M059J (cell line): Measurements from ENCODE around the gene WRNIP1. TPM values are rescaled to one million over a fixed set of nuclear protein-coding genes. Genes with fewer than 3 reads are reported as not detected.

ENCODE experiments used
- DNase-seq: peaks from one replicate; pipeline ENCODE4 v3.0.0-alpha.2; 2012; ENCODE audit warnings: low read depth
- total RNA-seq: library from RNA; depleted of rRNA; stranded (reverse); fragments of >200 nt; shearing (Covaris generic); gene quantifications from 2 replicates; pipeline ENCODE4 v1.2.3, GENCODE V29; 2014

Gene WRNIP1
- total RNA-seq, 1 experiment from 2014 or later: 103 TPM

DNA sequence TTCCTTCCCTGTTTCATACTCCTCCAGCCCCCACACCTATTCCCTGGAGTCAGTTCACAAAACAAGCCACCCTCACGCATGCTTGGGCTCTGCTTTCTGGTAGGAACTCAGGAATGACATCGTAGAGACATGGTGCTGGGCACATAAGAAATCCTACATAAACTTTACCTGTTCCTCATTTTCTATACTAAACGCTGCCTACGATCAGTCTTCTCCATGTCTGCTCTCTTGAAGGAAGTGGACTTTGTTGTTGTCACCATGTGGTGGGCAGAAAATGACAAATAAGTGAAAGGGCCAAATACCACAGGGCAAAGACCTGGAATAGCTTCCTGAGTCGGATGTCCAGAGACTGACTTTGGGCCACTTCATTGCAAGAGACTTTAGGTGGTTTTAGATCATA lies 24.6 kb upstream of the WRNIP1 start:
- no peak for DNase-seq

DNA sequence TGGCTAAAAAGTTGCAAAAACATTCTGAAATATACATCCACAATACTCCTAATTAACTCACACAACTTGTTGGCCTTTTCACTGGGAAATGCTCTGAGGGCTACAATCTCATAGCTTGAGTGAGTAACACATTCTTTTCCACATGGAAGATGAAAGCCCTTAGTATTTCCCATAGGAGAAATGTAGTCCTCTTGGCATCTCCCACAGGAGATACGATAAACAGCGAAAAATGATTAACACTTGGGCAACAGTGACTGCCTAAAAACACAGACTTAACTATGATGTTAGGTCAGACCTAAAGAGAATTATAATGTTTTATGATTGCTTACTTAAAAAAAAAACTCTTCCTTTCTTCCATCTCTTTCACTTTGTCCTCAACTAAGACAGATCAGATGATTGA lies 23.4 kb upstream of the WRNIP1 start:
- no peak for DNase-seq

DNA sequence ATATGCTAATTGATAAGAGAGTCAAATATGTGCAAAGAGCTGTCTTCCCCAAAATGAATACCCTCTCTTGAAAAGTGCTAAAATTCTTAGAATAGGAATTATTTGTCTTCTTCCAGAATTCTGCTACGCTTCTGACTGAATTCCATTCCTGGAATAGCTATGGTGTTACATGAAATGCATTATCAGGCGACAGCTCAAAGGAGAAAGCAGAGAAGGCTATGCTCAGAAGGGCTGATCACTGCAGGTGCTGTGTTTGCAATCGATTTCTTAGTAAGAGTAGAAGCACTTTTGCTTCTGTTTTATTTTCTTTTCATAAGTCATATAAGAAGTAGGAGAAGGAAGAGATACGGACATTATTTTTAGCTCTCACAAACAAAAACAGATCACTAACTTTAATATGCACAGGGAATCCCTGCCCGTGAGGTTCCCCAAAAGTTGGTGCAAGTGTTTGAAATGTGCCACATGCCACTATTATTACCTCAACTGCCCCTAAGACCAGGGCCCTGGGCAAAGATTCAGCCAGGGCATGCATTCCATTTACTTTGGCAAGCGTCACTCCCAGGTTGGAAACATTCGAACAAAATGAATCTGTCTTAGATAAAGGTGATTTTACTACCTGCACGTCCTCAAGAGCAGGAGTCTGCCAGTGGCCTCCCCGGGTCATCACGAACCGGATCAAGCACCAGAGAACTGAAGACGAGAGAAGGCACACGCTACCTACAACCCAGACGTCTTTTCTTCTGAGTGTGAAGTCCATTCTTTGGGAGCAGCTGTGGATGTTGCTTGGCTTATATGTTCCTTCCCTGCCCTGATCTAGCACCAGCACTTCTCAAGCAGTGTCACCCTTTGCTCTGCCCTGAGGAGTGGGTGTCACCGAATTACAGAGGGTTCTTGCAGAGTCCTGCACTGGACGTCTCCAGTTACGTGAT lies 21.6 kb upstream of the WRNIP1 start:
- no peak for DNase-seq

DNA sequence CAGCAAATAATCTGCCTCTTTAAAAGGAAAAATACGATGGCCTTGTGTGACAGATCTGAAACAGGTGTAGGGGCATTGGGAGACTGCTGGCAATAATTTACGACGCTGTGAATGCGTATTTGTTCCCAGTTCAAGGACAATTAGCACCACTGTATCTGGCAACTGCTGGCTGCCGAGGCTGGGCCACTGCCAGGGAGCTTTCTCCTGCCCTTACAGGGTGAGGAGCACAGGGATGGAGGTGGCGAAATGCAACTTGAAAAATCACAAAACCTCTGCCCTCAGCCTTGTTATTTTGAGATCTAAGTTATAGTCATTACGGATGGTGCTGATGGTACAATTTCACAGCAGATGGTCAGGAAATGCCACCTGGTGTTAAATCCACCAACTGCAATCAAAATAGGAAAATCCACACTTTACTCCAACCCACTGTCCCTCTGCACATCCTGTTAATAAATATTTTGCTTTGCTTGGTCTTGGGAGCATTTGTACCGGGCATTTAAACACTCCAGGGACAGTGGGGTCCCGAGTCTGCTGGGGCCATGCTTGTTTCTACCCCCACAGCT lies 20.9 kb upstream of the WRNIP1 start:
- DNase-seq: peak; percentile 32

DNA sequence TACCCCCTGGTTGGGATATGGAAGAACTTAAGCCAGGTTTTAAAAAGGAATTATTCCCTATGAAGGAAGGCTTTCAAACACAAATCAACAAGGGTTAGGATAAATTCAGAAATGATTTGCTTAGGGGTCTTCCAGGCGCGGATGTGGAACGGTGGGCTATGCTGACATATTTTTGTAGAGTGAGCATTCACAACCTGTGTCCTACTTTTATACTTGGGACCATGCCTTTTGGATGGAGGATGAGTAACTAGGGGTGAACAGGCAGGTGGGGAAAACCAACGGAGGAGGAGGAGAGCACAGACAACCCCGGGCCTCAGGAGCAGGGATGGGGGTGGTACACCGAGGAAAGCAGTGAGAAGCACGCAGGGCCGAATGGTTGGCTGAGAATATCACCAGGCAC lies 20.4 kb upstream of the WRNIP1 start:
- DNase-seq: no peak

DNA sequence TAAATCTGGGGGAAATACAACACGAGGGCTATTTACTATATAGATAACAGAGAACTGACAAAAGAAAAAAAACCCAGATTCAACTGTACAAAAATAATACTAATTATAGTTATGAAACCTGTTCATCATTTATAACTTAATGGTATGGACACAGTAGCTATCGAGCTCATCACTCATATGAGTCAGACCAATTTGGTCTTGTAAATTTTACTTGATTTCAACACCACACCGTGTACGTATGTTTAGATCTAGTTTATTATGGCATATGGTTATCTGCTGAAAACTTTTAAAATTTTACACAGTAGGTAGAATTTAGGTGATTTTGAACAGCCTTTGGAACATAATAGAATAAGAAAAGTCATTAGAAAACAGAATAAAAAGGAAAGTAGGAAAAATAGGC lies 19.9 kb upstream of the WRNIP1 start:
- no peak for DNase-seq

DNA sequence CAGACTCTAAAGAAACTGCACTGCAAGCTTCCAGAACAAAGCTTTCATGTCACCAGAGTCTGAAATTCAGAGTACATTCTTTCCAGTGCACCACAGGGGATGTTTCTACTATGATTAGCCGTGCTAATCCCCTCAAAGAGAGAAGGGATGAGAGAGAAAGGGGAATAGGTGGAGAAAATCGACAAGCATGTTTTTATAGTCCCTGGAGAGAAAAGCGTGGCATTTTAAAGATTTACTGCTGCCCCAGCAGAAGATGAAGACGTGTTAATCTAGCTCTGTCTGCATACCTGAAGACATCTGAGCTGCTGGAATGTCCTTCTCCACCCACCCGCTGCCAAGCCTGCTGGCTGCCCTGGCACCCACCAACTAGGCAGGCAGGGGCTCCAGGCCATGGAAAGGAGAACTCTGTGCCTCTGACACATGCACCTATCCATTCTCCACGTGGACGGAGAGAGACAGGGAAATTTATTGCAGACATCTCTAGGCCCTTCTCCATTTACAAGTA lies 18.6 kb upstream of the WRNIP1 start:
- no peak for DNase-seq

DNA sequence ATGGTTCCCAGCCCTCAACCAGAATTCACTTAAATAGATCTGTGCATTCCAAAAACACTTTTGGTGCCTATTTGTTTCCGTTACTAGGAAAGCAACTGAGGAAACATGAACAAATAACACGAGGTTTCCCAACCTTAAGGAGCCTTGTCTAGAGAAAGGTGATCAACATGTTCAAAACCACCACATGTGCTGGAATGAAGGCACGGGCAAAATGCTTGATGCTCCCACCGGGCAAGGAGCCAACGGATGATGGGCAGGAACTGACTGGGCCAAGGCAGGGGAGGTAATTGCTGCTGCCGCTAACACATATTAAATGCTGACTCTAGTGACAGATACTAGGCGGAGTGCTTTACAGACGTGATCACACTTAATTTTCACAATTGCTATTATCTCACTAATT lies 17.0 kb upstream of the WRNIP1 start:
- DNase-seq: no peak

DNA sequence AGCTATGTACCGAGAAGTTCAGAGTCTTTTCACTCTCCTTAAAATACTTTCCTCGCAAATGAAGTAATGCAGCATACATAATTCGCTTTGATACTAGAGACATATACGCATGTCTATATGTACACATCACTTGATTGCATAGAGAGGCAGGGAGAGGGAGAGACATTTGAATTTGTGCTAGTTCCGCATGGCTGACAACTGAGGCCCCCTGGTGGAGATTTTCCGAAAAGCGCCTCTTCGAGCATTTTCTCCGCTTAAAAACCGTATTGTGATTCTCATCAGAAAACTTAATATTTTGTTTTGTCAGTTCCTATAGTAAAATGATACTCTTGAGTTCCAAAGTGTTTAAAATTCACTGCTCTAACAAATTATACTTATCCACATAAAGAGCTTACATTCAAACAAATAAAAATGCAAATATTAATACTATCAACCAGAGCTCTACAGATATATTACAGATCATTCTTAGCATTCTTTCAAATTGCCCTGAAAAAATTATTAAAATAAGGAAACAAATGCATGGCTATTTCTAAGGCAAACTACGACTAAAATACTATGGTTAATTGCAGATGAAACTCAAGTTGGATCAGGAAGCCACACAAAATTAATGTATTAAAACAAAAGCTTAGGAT lies 15.1 kb upstream of the WRNIP1 start:
- peak; percentile 46 for DNase-seq

DNA sequence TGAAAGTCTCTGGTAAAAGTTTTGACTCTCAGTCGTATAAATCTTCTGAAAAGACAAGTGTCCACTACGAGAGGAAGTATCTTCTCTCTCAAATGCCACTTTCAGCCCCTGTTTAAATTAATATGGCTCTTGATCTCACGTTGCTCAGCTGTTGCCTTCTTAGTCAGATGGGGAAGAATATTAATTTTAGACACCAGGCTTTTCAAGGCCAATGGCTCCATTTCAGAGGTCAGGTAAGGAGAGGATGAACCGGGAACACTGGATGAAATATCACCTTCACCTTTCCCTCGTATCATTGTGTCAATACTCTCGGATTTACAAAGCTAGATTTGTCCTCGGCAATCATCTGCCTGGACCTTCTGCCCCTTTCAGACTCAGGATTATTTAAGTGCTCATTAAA lies 14.4 kb upstream of the WRNIP1 start, which contains the start of gene MYLK4:
MYLK4 (minus strand) TSS at position 91 of the 400 bp plus-strand sequence. CDS start 1,628 bp downstream, outside the sequence.
- no peak for DNase-seq

DNA sequence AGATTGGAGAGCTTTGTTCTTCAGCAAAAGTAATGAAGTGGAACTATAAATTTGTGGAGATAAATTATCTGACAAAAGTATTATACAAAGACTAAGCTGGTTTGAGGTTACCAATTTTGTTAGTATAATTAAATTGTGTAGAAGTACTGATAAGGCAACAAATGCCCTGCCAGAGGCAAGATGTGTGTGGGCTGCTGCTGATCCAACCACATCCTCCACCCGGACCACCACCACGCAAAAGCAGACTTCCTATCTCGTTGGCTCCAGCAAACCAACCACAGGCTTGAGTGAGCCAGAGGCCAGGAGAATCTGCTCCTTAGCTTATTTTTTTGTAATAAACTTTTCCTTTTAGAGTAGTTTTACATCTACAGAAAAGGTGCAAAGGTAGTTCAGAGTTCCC lies 13.3 kb upstream of the WRNIP1 start:
- DNase-seq: no peak

DNA sequence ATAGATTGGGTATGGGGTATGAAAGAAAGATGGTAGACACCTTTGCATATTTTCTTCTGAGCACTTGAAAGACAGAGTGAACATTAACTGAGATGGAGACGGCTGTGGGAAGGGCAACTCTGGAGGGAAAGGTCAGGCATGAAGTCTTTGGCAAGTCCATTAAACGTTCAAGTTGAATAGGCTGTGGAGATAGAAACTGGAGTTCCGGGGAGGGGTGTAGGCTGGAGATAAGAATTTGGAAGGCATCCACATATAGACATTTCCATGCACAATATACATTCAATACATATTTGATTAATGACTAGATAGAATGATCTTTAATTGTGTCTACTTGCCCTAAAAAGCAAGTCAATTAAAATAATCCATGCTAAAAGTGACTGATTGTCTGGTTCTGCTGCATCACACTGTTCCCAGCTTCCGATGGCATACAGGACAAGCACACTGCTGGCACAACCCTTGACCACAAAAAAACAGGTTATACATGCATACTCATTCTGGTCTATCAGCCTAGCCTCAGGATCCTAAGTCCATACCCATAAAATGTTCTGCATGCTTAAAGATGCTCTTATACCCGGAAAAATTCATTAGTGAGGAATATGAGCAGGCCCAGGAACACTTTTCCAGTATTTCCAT lies 12.6 kb upstream of the WRNIP1 start:
- no peak for DNase-seq

DNA sequence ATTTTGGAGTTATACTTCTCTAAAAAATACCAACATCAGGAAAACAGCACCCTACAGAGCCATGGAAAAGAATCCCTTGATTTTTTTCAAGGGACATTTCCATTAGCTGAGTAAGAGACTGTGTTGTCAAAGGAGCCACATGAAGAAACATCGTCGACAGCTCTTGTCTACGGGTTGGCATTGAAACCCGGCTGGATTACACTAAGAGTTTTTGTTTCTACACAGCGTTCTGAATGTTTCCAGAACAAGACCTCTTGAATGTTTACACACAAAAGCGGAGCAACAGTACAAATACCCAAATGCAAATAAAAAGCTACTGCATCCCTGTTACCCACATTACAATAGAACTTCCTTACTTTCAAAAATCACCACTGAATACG lies 12.1 kb upstream of the WRNIP1 start:
- no peak for DNase-seq

DNA sequence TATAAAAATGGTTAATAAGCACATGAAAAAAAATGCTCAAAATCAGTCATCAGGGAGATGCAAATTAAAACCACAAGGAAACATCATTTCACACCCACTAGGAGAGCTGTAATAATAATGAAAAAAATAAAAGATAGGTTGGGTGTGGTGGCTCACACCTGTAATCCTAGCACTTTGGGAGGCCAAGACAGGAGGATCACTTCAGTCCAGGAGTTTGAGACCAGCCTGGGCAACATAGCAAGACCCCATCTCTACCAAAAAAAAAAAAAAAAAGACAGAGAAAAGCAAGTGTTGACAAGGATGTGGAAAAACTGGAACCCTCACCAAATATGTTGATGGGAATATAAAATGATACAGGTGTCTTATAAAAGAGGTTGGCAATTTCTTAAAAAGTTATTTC lies 11.4 kb upstream of the WRNIP1 start:
- DNase-seq: no peak

DNA sequence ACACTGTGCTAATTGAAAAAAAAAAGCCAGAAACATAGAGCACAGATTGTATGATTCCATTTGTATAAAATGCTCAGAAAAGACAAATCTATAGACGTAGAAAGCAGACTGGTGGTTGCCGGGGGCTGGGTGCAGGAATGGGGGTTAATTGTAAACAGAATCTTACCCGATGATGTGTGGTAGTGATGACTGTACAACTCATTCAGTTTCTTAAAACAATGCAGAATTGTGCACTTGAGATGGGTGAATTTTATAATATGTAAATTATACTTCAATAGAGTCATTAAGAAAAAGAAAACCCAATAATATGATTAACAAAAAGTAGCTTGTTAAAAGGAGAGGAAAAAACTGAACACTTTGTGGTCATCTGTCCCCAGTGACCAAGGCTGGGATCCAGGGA lies 10.8 kb upstream of the WRNIP1 start:
- no peak for DNase-seq

DNA sequence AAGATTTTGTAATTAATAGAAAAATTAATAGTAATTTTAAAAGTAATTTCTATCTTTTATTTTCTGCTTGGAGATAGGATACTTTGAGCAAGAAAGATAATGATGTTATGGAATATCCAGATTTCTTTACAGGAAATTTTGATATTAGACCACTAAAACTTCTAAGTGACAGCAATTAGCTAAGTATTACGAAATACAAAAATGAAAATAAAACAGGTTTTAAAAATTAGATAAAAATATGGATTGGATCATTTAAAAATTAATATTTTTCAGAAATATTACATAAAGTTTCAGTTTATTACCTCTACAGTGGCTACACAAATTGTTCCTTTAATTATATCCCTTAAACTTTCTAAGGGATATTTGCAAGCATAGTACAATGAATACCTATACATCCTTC lies 10.3 kb upstream of the WRNIP1 start:
- no peak for DNase-seq

DNA sequence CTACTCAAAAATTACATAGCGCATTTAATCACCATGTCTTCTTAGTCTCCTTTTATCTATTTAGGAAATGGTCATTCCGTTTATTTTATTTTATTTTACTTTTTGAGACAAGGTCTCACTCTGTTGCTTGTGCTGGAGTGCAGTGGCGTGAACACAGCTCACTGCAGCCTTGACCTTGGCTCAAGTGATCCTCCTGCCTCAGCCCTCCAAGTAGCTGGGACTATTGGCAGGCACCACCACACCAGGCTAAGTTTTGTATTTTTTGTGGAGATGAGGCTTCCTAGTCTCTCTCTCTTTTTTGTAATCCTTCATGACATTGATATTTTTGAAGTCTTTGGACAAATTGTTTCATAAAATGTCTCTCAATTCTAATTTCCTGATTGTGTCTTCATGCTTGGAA lies 9.7 kb upstream of the WRNIP1 start:
- DNase-seq: no peak

DNA sequence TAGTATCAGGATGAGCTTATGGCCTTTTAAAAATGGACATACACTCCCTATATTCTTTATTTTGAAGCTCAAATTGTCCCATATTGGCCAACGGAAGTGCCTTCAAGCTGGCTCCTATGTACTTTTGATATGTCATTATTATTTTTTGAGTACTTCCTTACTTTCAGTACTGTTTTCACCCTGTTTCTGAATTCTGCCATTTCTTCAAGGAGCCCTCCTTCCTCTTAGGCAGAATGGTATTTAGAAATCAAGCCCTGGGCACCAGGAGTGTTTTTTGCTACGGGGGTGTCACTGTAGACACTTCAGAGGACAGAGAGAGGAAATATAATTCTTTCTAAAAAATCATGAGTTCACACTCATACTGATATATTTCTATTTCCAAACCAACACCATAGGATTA lies 9.0 kb upstream of the WRNIP1 start:
- no peak for DNase-seq

DNA sequence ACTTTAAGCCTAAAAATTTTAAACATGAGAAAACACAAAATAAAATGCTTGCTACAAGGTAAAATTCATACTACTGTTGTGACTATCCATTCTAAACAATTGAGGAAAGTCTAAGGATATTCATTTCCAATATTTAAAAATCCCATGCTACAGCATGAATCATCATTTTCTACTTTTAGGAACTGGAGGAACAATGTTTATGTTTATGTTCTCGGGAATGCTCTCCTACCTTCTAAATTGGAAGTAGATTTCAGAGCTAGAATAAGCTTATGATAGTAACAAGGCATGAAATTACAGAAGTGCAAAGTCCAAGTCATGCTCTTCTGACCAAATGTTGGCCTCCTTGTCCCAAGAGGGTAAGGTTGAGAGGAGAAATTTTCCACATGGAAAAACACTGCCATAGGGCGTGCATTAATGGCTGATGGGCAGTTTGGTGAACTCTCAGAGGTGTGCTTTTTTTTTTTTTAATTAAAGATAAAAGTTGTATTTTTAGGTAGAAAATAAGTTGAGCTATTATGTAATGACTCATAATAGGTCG lies 8.4 kb upstream of the WRNIP1 start:
- no peak for DNase-seq

DNA sequence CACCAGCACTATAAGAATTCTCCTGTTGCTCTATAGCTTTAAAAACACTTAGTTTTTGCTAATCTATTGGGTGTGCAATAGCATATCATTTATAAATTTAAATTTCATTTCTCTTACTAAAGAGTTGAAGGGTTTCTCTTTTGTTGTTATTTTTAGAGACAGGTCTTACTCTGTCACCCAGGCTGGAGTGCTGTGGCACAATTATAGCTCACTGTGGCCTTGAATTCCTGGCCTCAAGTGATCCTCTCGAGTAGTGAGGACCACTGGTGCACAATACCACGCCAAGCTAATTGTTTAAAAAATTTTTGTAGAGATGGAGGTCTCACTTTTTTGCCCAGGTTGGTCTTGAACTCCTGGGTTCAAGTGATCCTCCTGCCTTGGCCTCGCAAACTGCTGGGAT lies 6.2 kb upstream of the WRNIP1 start:
- DNase-seq: no peak

DNA sequence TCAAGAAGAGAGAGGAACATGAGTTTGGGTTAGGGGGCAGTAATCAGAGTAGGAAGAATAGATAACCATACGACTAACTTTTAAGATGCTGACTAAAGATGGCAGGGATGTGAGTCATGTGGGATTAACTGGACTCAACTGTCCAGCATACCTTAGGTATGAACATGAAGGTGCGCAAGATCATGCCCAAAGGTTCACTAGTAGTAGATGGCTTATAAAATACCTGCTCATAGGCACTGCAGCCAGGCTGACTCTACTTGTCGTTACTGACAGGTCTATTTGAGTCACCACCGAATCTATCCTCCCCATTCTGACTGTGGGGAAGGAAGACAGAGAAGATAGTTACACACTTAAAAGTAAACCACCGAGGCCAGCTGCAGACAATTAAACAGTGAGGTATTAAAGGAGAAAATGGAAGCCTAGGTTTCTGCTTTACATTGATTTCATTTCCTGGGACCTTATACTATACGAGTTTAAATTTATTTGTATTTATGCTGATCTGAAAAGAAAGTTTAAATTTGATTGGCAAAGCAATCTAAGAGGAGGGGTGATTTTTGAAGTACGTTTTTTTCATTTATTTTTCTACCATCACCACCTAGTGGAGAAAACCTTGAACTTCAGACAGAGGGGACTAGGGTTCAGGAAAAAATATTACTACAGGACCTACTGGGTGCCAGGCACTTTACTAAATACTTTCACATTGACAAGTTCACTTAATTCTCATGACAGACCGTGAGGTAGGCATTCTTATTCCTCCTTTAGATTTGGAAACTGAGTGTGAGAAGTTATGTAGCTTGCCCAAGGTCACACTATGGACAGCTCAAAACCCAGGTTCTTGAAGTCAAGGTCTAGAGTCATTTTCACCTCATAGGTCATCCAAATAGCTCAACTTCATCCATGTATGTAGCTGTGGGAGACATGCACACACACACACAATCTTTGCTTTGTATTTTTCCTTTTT lies 4.0 kb upstream of the WRNIP1 start:
- DNase-seq: no peak
